A549 (cell line): Measurements from ENCODE around the gene SCAANT1. TPM values are rescaled to one million over a fixed set of nuclear protein-coding genes. Genes with fewer than 3 reads are reported as not detected.

ENCODE experiments used
- ATAC-seq, 2 experiments: fragments of 200-7000 bp in 1 of 2; fragments of >200 bp in 1 of 2; cut with Nextera tagmentation in 1 of 2; cut with Tn5 transposase in 1 of 2; 3 replicates each; pipeline versions ENCODE4 v1.8.0 to v1.9.1; 2018 to 2020; ENCODE audit warnings: mild to moderate bottlenecking in 1 of 2, moderate library complexity in 1 of 2
- CTCF ChIA-PET: fragments of 300-600 bp; sonication (Branson Sonifier 250); formaldehyde crosslinking; extraction: SDS; loops from one replicate; lab custom pipeline; 2021; ENCODE audit warnings: antibody characterized with exemption, inconsistent platforms; lab: Yijun Ruan, JAX
- POLR2A ChIA-PET: fragments of 350-600 bp; formaldehyde crosslinking; extraction: SDS; loops from one replicate; lab custom pipeline; 2021; ENCODE audit warnings: antibody characterized with exemption, inconsistent platforms; lab: Yijun Ruan, JAX
- DNase-seq, 2 experiments: peaks; one replicate each; pipeline versions ENCODE4 v3.0.0 to v3.0.0-alpha.2; 2011 to 2016; ENCODE audit warnings: low read depth in 1 of 2, low spot score in 1 of 2
- FAIRE-seq: peaks from 2 replicates; lab custom pipeline; 2011; peaks lifted over from hg19 to GRCh38; lab: Jason Lieb, UNC
- H3K27ac ChIP-seq, 2 experiments: fragments of >200 bp; sonication (Bioruptor Twin); formaldehyde crosslinking; 3 replicates each; pipeline ENCODE4 v1.5.1; 2016 to 2017
- H3K4me1 ChIP-seq: fragments of >200 bp; sonication (Bioruptor Twin); formaldehyde crosslinking; 3 replicates; pipeline ENCODE4 v1.6.1; 2016
- H3K4me2 ChIP-seq: fragments of >200 bp; sonication (Bioruptor Twin); formaldehyde crosslinking; 3 replicates; pipeline ENCODE4 v1.6.1; 2016
- H3K4me3 ChIP-seq: fragments of >200 bp; sonication (Bioruptor Twin); formaldehyde crosslinking; 3 replicates; pipeline ENCODE4 v1.5.1; 2016
- H3K9me3 ChIP-seq: fragments of >200 bp; sonication (Bioruptor Twin); formaldehyde crosslinking; 3 replicates; pipeline ENCODE4 v1.6.1; 2016
- CBX8 ChIP-seq: fragments of 200-600 bp; sonication (generic); IDR thresholded peaks from 2 replicates; pipeline ENCODE4 v1.6.1; 2016
- CHD2 ChIP-seq: fragments of 150-350 bp; IDR thresholded peaks from 2 replicates; pipeline ENCODE4 v1.6.1; 2014; ENCODE audit warnings: low read length; ENCODE audit not compliant: partially characterized antibody
- EHF ChIP-seq: fragments of 250-450 bp; sonication (Bioruptor Pico); IDR thresholded peaks from 2 replicates; pipeline ENCODE4 v1.5.0; 2020; ENCODE audit warnings: mild to moderate bottlenecking
- EP300 ChIP-seq, 2 experiments: fragments of >200 bp; sonication (Bioruptor Twin); formaldehyde crosslinking; IDR thresholded peaks; 2 replicates in 1 of 2; 3 replicates in 1 of 2; pipeline ENCODE4 v1.6.1; 2016 to 2017
- FOXS1 ChIP-seq: fragments of 250-450 bp; sonication (Bioruptor Pico); IDR thresholded peaks from 2 replicates; pipeline ENCODE4 v1.5.0; 2020; ENCODE audit warnings: mild to moderate bottlenecking, moderate library complexity
- HDAC2 ChIP-seq: fragments of 200-600 bp; sonication (generic); IDR thresholded peaks from 2 replicates; pipeline ENCODE4 v1.6.1; 2016
- HOXA7 ChIP-seq: fragments of 250-450 bp; sonication (Bioruptor Pico); IDR thresholded peaks from 2 replicates; pipeline ENCODE4 v1.5.0; 2020; ENCODE audit warnings: mild to moderate bottlenecking, moderate library complexity
- JUN ChIP-seq, 2 experiments: fragments of >200 bp; sonication (Bioruptor Twin); formaldehyde crosslinking; IDR thresholded peaks; 2 replicates in 1 of 2; 3 replicates in 1 of 2; pipeline ENCODE4 v1.6.1; 2016 to 2017
- JUNB ChIP-seq: fragments of >200 bp; sonication (Bioruptor Twin); formaldehyde crosslinking; IDR thresholded peaks from 2 replicates; pipeline ENCODE4 v1.6.1; 2016
- KDM5A ChIP-seq: fragments of 200-600 bp; sonication (generic); IDR thresholded peaks from 2 replicates; pipeline ENCODE4 v1.6.1; 2016; ENCODE audit warnings: antibody characterized with exemption, mild to moderate bottlenecking
- PHF8 ChIP-seq: fragments of 200-600 bp; sonication (generic); IDR thresholded peaks from 2 replicates; pipeline ENCODE4 v1.6.1; 2016; ENCODE audit warnings: low read depth, mild to moderate bottlenecking, antibody characterized with exemption, moderate library complexity, borderline replicate concordance
- POLR2AphosphoS2 ChIP-seq: conservative IDR thresholded peaks from 2 replicates; pipeline ENCODE4 v1.6.1; 2012; ENCODE audit warnings: low read length, improper control_type of control experiment, inconsistent platforms
- RARB ChIP-seq: fragments of 250-450 bp; sonication (Bioruptor Pico); IDR thresholded peaks from 2 replicates; pipeline ENCODE4 v1.8.0; 2021; ENCODE audit warnings: mild to moderate bottlenecking, moderate library complexity
- RNF2 ChIP-seq: fragments of 200-600 bp; sonication (generic); IDR thresholded peaks from 2 replicates; pipeline ENCODE4 v1.6.1; 2016; ENCODE audit warnings: low read depth, mild to moderate bottlenecking, antibody characterized with exemption, moderate library complexity, borderline replicate concordance
- SMC3 ChIP-seq: fragments of >200 bp; sonication (Bioruptor Twin); formaldehyde crosslinking; IDR thresholded peaks from 3 replicates; pipeline ENCODE4 v1.6.1; 2018; ENCODE audit warnings: inconsistent platforms
- TP53 ChIP-seq: fragments of 250-450 bp; sonication (Bioruptor Pico); IDR thresholded peaks from 2 replicates; pipeline ENCODE4 v1.5.0; 2021; ENCODE audit warnings: mild to moderate bottlenecking, moderate library complexity
- WGBS: methylation state at CpG from one replicate; pipeline ENCODE4 v1.1.6; 2017; ENCODE audit errors: missing lambda C conversion rate; 5-methylcytosine and 5-hydroxymethylcytosine counted together
- polyA plus RNA-seq, 4 experiments: library from polyadenylated mRNA; depleted of rRNA in 3 of 4; stranded (reverse); fragments of >200 nt; fragmentation: RNase III in 1 of 4; extraction: RNeasy Plus Mini Kit Qiagen cat#74134 plus additional on column Dnase treatment in 1 of 4; gene quantifications; 2 replicates in 3 of 4; 3 replicates in 1 of 4; pipeline ENCODE4 v1.2.3, GENCODE V29; 2011 to 2017
- TF ChIP-seq, protein P1 (sequence below): fragments of 250-450 bp; sonication (Bioruptor Pico); IDR thresholded peaks from 2 replicates; pipeline ENCODE4 v1.5.0; 2021; ENCODE audit warnings: mild to moderate bottlenecking, moderate library complexity, borderline replicate concordance
- TF ChIP-seq, protein P2 (sequence below): fragments of 250-450 bp; sonication (Bioruptor Pico); IDR thresholded peaks from 2 replicates; pipeline ENCODE4 v1.5.0; 2020; ENCODE audit warnings: low read depth, mild to moderate bottlenecking, moderate library complexity
- TF ChIP-seq, protein P3 (sequence below): fragments of 450-650 bp; IDR thresholded peaks from 2 replicates; pipeline ENCODE4 v1.6.1; 2014; ENCODE audit warnings: antibody characterized with exemption
- TF ChIP-seq, protein P4 (sequence below): IDR thresholded peaks from 2 replicates; pipeline ENCODE4 v1.6.1; 2012
- TF ChIP-seq, protein P5 (sequence below): fragments of 150-350 bp; IDR thresholded peaks from 2 replicates; pipeline ENCODE4 v1.6.1; 2014; ENCODE audit warnings: low read depth, mild to moderate bottlenecking, low read length
- TF ChIP-seq, protein P6 (sequence below): fragments of 200-600 bp; sonication (generic); IDR thresholded peaks from 2 replicates; pipeline ENCODE4 v1.6.1; 2016; ENCODE audit warnings: antibody characterized with exemption, mild to moderate bottlenecking, moderate library complexity
- TF ChIP-seq, protein P7 (sequence below): fragments of >200 bp; sonication (Bioruptor Twin); formaldehyde crosslinking; IDR thresholded peaks from 3 replicates; pipeline ENCODE4 v1.5.1; 2016

Gene SCAANT1
- polyA plus RNA-seq, 2 of the 4 experiments (the other 2 are of a cell fraction) = not detected

DNA sequence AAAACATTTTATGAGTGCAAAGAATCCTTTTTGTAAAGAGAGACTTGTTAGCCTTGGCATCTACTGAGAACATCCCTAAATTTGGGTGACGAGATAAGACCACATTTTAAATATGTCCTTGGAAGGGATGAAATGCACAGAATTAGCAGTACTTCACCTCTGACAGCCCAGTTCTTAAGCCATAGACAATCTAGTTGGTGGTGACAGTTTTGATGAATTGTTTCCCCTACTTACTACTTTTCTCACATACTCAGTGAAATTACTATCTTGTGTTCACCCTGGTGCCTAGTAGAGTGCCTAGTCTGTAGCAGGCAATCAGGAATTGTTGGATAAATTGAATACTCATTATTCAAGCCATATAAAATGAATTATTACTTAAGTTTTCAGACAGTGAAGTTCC is 3.4 kb downstream of the SCAANT1 start:
- H3K4me2 ChIP-seq = no peak overlapping the region
- no peak overlapping the region for H3K4me3 ChIP-seq
- POLR2A ChIA-PET = no interaction called here
- ATAC-seq (no peak), DNase-seq (no peak), FAIRE-seq (no peak)
- 93% methylated on average over 1 of the region's 1 CpG for WGBS
- peaks cover 20% of the 10 kb centered on the region for H3K4me1 ChIP-seq
- CTCF ChIA-PET = no interaction called here
- no peak for TF ChIP-seq EP300 (IDR thresholded peaks at IDR 0.05)
- TF ChIP-seq, protein P1, sequence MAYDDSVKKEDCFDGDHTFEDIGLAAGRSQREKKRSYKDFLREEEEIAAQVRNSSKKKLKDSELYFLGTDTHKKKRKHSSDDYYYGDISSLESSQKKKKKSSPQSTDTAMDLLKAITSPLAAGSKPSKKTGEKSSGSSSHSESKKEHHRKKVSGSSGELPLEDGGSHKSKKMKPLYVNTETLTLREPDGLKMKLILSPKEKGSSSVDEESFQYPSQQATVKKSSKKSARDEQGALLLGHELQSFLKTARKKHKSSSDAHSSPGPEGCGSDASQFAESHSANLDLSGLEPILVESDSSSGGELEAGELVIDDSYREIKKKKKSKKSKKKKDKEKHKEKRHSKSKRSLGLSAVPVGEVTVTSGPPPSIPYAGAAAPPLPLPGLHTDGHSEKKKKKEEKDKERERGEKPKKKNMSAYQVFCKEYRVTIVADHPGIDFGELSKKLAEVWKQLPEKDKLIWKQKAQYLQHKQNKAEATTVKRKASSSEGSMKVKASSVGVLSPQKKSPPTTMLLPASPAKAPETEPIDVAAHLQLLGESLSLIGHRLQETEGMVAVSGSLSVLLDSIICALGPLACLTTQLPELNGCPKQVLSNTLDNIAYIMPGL (CRISPR knock-in tag) = no peak
- no peak for TF ChIP-seq RNF2
- no peak for TF ChIP-seq HOXA7 (CRISPR knock-in tag)
- TF ChIP-seq, protein P2, sequence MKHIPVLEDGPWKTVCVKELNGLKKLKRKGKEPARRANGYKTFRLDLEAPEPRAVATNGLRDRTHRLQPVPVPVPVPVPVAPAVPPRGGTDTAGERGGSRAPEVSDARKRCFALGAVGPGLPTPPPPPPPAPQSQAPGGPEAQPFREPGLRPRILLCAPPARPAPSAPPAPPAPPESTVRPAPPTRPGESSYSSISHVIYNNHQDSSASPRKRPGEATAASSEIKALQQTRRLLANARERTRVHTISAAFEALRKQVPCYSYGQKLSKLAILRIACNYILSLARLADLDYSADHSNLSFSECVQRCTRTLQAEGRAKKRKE (CRISPR knock-in tag) = no peak
- no peak for TF ChIP-seq PHF8
- no peak for TF ChIP-seq FOXS1 (CRISPR knock-in tag)
- no peak for TF ChIP-seq POLR2AphosphoS2
- TF ChIP-seq, protein P3, sequence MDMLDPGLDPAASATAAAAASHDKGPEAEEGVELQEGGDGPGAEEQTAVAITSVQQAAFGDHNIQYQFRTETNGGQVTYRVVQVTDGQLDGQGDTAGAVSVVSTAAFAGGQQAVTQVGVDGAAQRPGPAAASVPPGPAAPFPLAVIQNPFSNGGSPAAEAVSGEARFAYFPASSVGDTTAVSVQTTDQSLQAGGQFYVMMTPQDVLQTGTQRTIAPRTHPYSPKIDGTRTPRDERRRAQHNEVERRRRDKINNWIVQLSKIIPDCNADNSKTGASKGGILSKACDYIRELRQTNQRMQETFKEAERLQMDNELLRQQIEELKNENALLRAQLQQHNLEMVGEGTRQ = no peak
- TF ChIP-seq, protein P4, sequence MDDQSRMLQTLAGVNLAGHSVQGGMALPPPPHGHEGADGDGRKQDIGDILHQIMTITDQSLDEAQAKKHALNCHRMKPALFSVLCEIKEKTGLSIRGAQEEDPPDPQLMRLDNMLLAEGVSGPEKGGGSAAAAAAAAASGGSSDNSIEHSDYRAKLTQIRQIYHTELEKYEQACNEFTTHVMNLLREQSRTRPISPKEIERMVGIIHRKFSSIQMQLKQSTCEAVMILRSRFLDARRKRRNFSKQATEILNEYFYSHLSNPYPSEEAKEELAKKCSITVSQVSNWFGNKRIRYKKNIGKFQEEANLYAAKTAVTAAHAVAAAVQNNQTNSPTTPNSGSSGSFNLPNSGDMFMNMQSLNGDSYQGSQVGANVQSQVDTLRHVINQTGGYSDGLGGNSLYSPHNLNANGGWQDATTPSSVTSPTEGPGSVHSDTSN = no peak
- no peak overlapping the region for H3K27ac ChIP-seq
- H3K9me3 ChIP-seq = no peaks in the 10 kb centered on the region

DNA sequence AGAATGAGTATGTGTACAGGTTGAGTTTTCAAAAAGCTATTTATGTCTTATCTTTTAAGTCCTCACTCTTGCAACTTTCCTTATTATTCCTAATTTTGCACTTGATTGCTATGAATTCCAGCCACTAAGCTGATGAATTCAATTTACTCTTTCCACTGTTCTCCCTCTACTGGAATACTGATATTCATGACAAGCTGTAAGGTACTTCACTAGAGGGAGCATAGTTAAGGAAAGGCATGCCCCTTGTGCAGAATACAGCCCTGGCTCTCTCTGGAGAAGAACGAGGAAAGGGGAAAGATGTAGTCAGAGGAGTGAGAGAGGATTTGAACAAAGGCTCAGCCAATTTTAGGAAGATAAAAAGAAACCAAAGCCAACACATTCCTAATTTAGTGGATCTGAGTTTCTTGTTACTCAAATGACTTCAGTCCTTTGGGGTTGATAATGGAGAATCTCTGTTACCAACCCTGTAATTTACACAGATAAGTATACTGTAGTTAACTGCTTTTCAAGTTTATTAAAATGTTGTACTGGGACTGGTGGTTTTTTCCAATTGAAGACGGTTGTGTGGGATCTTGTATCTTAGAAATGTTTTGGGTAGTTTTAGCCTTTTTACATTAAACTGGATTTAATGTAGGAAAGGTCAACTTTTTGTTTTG is 4.0 kb downstream of the SCAANT1 start:
- no peaks in the 10 kb centered on the region for H3K9me3 ChIP-seq
- 76% methylated on average over 2 of the region's 2 CpGs for WGBS
- H3K27ac ChIP-seq = no peak overlapping the region
- H3K4me2 ChIP-seq = no peak overlapping the region
- peak in 1 of 2 experiments; percentile 10; a peak in 1 of 6 replicates for ATAC-seq
- H3K4me1 ChIP-seq = peaks cover 14% of the 10 kb centered on the region
- H3K4me3 ChIP-seq = no peak overlapping the region
- DNase-seq = peak; percentile 18 to 21
- ChIA-PET CTCF (interaction anchor here (0.6 to 1.0 kb wide), 2 partner anchors 10 to 22 kb away, joined by 3 to 4 read pairs; no protein-coding TSS in a partner anchor), POLR2A (no interaction called here)
- TF ChIP-seq RARB (CRISPR knock-in tag) (no peak), JUNB (no peak), KDM5A (no peak), HDAC2 (no peak), EHF (CRISPR knock-in tag) (no peak), CBX8 (no peak), SMC3 (no peak), JUN (IDR thresholded peaks at IDR 0.05) (no peak), TP53 (CRISPR knock-in tag) (no peak), CHD2 (no peak)
- TF ChIP-seq, protein P5, sequence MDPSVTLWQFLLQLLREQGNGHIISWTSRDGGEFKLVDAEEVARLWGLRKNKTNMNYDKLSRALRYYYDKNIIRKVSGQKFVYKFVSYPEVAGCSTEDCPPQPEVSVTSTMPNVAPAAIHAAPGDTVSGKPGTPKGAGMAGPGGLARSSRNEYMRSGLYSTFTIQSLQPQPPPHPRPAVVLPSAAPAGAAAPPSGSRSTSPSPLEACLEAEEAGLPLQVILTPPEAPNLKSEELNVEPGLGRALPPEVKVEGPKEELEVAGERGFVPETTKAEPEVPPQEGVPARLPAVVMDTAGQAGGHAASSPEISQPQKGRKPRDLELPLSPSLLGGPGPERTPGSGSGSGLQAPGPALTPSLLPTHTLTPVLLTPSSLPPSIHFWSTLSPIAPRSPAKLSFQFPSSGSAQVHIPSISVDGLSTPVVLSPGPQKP = no peak
- TF ChIP-seq, protein P6, sequence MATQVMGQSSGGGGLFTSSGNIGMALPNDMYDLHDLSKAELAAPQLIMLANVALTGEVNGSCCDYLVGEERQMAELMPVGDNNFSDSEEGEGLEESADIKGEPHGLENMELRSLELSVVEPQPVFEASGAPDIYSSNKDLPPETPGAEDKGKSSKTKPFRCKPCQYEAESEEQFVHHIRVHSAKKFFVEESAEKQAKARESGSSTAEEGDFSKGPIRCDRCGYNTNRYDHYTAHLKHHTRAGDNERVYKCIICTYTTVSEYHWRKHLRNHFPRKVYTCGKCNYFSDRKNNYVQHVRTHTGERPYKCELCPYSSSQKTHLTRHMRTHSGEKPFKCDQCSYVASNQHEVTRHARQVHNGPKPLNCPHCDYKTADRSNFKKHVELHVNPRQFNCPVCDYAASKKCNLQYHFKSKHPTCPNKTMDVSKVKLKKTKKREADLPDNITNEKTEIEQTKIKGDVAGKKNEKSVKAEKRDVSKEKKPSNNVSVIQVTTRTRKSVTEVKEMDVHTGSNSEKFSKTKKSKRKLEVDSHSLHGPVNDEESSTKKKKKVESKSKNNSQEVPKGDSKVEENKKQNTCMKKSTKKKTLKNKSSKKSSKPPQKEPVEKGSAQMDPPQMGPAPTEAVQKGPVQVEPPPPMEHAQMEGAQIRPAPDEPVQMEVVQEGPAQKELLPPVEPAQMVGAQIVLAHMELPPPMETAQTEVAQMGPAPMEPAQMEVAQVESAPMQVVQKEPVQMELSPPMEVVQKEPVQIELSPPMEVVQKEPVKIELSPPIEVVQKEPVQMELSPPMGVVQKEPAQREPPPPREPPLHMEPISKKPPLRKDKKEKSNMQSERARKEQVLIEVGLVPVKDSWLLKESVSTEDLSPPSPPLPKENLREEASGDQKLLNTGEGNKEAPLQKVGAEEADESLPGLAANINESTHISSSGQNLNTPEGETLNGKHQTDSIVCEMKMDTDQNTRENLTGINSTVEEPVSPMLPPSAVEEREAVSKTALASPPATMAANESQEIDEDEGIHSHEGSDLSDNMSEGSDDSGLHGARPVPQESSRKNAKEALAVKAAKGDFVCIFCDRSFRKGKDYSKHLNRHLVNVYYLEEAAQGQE = no peak
- TF ChIP-seq, protein P7, sequence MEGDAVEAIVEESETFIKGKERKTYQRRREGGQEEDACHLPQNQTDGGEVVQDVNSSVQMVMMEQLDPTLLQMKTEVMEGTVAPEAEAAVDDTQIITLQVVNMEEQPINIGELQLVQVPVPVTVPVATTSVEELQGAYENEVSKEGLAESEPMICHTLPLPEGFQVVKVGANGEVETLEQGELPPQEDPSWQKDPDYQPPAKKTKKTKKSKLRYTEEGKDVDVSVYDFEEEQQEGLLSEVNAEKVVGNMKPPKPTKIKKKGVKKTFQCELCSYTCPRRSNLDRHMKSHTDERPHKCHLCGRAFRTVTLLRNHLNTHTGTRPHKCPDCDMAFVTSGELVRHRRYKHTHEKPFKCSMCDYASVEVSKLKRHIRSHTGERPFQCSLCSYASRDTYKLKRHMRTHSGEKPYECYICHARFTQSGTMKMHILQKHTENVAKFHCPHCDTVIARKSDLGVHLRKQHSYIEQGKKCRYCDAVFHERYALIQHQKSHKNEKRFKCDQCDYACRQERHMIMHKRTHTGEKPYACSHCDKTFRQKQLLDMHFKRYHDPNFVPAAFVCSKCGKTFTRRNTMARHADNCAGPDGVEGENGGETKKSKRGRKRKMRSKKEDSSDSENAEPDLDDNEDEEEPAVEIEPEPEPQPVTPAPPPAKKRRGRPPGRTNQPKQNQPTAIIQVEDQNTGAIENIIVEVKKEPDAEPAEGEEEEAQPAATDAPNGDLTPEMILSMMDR = no peak
- FAIRE-seq = no peak
